ENCODE measurements around the gene NAA20. TPM values are rescaled to one million over a fixed set of nuclear protein-coding genes. Genes with fewer than 3 reads are reported as not detected.
A peak's percentile ranks its signal among the peaks of the same experiment; 100 is the strongest.

Gene NAA20
- total and polyA plus RNA-seq, 2 of the 13 experiments (the other 11 are each of a cell fraction or from before 2014, with no cell fraction given) = 81.9 to 82.8 TPM

GRCh38 chr20:20009784-20010253 is 7.3 kb upstream of the NAA20 start (continued):
- TF ChIP-seq MYNN (CRISPR knock-in tag; IDR thresholded peaks at IDR 0.05; ENCODE audit: low read depth) = no peak
- no peak for TF ChIP-seq DNMT3B (CRISPR knock-in tag; conservative IDR thresholded peaks at IDR 0.05)
- TF ChIP-seq ZBED4 (CRISPR knock-in tag; IDR thresholded peaks at IDR 0.05; ENCODE audit: borderline replicate concordance) = 0 out of 2 replicates have a peak, but pooled peaks have one; percentile 25
- no peak for TF ChIP-seq TRIM22 (IDR thresholded peaks at IDR 0.05)
- no peak for TF ChIP-seq ELF4 (CRISPR knock-in tag; IDR thresholded peaks at IDR 0.05; ENCODE audit: borderline replicate concordance)
- TF ChIP-seq ARID5B (CRISPR knock-in tag; IDR thresholded peaks at IDR 0.05) = peak; percentile 72
- no peak for TF ChIP-seq MEF2D (CRISPR knock-in tag; IDR thresholded peaks at IDR 0.05)
- TF ChIP-seq ZFYVE20 (CRISPR knock-in tag; IDR thresholded peaks at IDR 0.05; ENCODE audit: borderline replicate concordance, low read depth) = no peak
- TF ChIP-seq ZNF530 (CRISPR knock-in tag; IDR thresholded peaks at IDR 0.05; ENCODE audit: low read depth) = no peak
- no peak for TF ChIP-seq ZNF362 (CRISPR knock-in tag; IDR thresholded peaks at IDR 0.05; ENCODE audit: borderline replicate concordance)
- TF ChIP-seq HDAC2 (CRISPR knock-in tag; IDR thresholded peaks at IDR 0.05) = no peak
- TF ChIP-seq MTERF4 (CRISPR knock-in tag; IDR thresholded peaks at IDR 0.05) = no peak
- TF ChIP-seq ZBTB33 (CRISPR knock-in tag; IDR thresholded peaks at IDR 0.05) = 0 out of 2 replicates have a peak, but pooled peaks have one; percentile 45
- TF ChIP-seq FOXJ3 (CRISPR knock-in tag; IDR thresholded peaks at IDR 0.05; ENCODE audit: borderline replicate concordance) = no peak
